ENCODE data around the gene DNAH7. TPM values are rescaled to one million over a fixed set of nuclear protein-coding genes. Genes with fewer than 3 reads are reported as not detected.

DNAH7 gene
- total and polyA plus RNA-seq, 2 of the 8 experiments (the other 6 are each of a cell fraction or from before 2014, with no cell fraction given): 0.07 to 0.08 TPM

DNA sequence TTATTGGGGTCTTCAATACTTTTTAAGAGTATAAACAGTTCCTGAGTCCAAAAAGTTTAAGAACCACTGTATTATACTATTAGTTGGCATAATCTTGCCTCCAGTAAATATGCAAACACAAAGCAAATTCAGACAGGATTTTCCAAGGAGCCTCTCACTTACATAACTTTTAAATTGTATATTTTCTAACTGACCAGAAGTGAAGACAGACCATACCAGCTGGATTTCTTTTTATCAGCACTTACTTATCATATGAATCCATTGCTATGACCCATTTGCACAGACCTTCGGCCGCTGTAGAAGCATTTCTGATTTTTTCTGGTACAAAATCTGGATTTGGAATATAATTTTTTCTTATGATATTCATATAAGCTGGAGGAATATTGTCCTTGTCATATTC, 211.5 kb downstream of the DNAH7 start:
- H3K4me3 ChIP-seq (ENCODE audit: extremely low read depth in 1 of 4, insufficient read depth in 2 of 4, low read depth in 3 of 4, low read length in 4 of 4): no peak overlapping the region
- H2BK15ac ChIP-seq (ENCODE audit: low read length): no peak overlapping the region
- no peak overlapping the region for H4K5ac ChIP-seq (ENCODE audit: insufficient read length, low read depth, low read length)
- no peak overlapping the region for H3K4ac ChIP-seq (replicated peaks; ENCODE audit: insufficient read length, low read depth, low read length)
- no peaks in the 10 kb centered on the region for H3K27me3 ChIP-seq (replicated peaks in 1 of 4; ENCODE audit: control insufficient read depth in 3 of 4, extremely low read depth in 1 of 4, insufficient read depth in 3 of 4, low read length in 3 of 4)
- H3K79me1 ChIP-seq (ENCODE audit: low read depth, low read length): no peaks in the 10 kb centered on the region
- ChIA-PET POLR2A (ENCODE audit: partially characterized antibody) (no interaction called here), CTCF (ENCODE audit: partially characterized antibody) (no interaction called here)
- no peak overlapping the region for H3K9ac ChIP-seq (replicated peaks in 1 of 4; ENCODE audit: extremely low read depth in 1 of 4, low read depth in 3 of 4, low read length in 3 of 4)
- no peak overlapping the region for H4K8ac ChIP-seq (ENCODE audit: extremely low read depth, insufficient read depth, low read length)
- no peak overlapping the region for H2AK5ac ChIP-seq (ENCODE audit: low read depth, low read length)
- 100% methylated on average over 2 of the region's 2 CpGs; no CpG with 5 or more reads in 1 of the 2 experiments for WGBS, 2 experiments (ENCODE audit: extremely low coverage in 1 of 2, insufficient coverage in 1 of 2, insufficient read length in 1 of 2, insufficient replicate concordance in 2 of 2, low coverage in 1 of 2, low lambda C conversion rate in 2 of 2, missing lambda C conversion rate in 1 of 2)
- no peak overlapping the region for H2BK5ac ChIP-seq (ENCODE audit: low read depth, low read length)
- H4K91ac ChIP-seq (replicated peaks; ENCODE audit: insufficient read length, low read length): no peak overlapping the region
- H3K36me3 ChIP-seq (ENCODE audit: control insufficient read depth in 2 of 4, insufficient read depth in 4 of 4, low read length in 3 of 4): no peaks in the 10 kb centered on the region
- H2BK12ac ChIP-seq (ENCODE audit: low read depth, low read length): no peak overlapping the region
- no peaks in the 10 kb centered on the region for H3K79me2 ChIP-seq (ENCODE audit: control insufficient read depth in 1 of 2, insufficient read depth in 2 of 2, low read length in 2 of 2)
- H3K14ac ChIP-seq (ENCODE audit: insufficient read length): no peak overlapping the region
- no peak overlapping the region for H2BK20ac ChIP-seq (ENCODE audit: low read length)
- no peak overlapping the region for H3K4me2 ChIP-seq (ENCODE audit: insufficient read depth in 1 of 2, low read depth in 2 of 2, low read length in 2 of 2)
- FAIRE-seq (no peak), DNase-seq (ENCODE audit: low read depth in 1 of 2, low spot score in 2 of 2) (no peak)
- no peak overlapping the region for H3K27ac ChIP-seq (ENCODE audit: low read depth, low read length)
- no peaks in the 10 kb centered on the region for H4K20me1 ChIP-seq (replicated peaks in 1 of 2; ENCODE audit: control insufficient read depth in 1 of 2, insufficient read depth in 2 of 2, low read length in 2 of 2)
- no peaks in the 10 kb centered on the region for H3K9me3 ChIP-seq (ENCODE audit: insufficient read depth in 2 of 2, low read depth in 1 of 2, low read length in 1 of 2)
- no peak overlapping the region for H2BK120ac ChIP-seq (replicated peaks; ENCODE audit: low read depth, low read length)
- no peak overlapping the region for H2AFZ ChIP-seq (ENCODE audit: low read length)
- no peak overlapping the region for H3K56ac ChIP-seq (replicated peaks; ENCODE audit: insufficient read length, low read depth, low read length)
- no peak overlapping the region for H3K18ac ChIP-seq (ENCODE audit: extremely low read depth, low read length)
- no peak overlapping the region for H3K23ac ChIP-seq (ENCODE audit: insufficient read length)
- H3K23me2 ChIP-seq (ENCODE audit: low read depth, low read length): no peaks in the 10 kb centered on the region
- no peaks in the 10 kb centered on the region for H3K4me1 ChIP-seq (replicated peaks in 1 of 4; ENCODE audit: control insufficient read depth in 3 of 4, insufficient read depth in 4 of 4, low read length in 3 of 4)
- no peak for TF ChIP-seq RAD21 (IDR thresholded peaks at IDR 0.05 in 1 of 2, conservative IDR thresholded peaks at IDR 0.05 in 1 of 2; ENCODE audit: low read depth in 2 of 2, low read length in 2 of 2)
- TF ChIP-seq EP300 (IDR thresholded peaks at IDR 0.05; ENCODE audit: borderline replicate concordance in 1 of 2, low read depth in 2 of 2, low read length in 2 of 2): no peak
- TF ChIP-seq, protein P1, sequence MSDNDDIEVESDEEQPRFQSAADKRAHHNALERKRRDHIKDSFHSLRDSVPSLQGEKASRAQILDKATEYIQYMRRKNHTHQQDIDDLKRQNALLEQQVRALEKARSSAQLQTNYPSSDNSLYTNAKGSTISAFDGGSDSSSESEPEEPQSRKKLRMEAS (IDR thresholded peaks at IDR 0.05): no peak
- TF ChIP-seq CEBPB (IDR thresholded peaks at IDR 0.05; ENCODE audit: low read depth, low read length): no peak
- TF ChIP-seq PHF8 (conservative IDR thresholded peaks at IDR 0.05; ENCODE audit: low read depth, low read length): no peak
- no peak for TF ChIP-seq CBX5 (IDR thresholded peaks at IDR 0.05; ENCODE audit: low read depth, low read length)
- TF ChIP-seq KDM1A (IDR thresholded peaks at IDR 0.05; ENCODE audit: borderline replicate concordance, low read length): no peak
- no peak for TF ChIP-seq EGR1 (IDR thresholded peaks at IDR 0.05; ENCODE audit: borderline replicate concordance, low read depth, low read length)
- no peak for TF ChIP-seq JUND (IDR thresholded peaks at IDR 0.05; ENCODE audit: low read length)
- TF ChIP-seq HDAC2 (IDR thresholded peaks at IDR 0.05; ENCODE audit: borderline replicate concordance in 1 of 2, low read depth in 2 of 2, low read length in 2 of 2): no peak
- TF ChIP-seq SP1 (IDR thresholded peaks at IDR 0.05; ENCODE audit: low read depth, low read length): no peak
- no peak for TF ChIP-seq EZH2 (IDR thresholded peaks at IDR 0.05; ENCODE audit: low read depth, low read length, severe bottlenecking)
- no peak for TF ChIP-seq YY1 (IDR thresholded peaks at IDR 0.05; ENCODE audit: low read depth, low read length)
- TF ChIP-seq NANOG (IDR thresholded peaks at IDR 0.05; ENCODE audit: insufficient read depth, low read depth, low read length, poor library complexity, severe bottlenecking): no peak
